GM10248 (cell line): ENCODE measurements around the gene MGAT4D.

ENCODE experiments used
- CTCF ChIA-PET: fragments of 300-600 bp; sonication (Branson Sonifier 250); formaldehyde crosslinking; extraction: SDS; loops from one replicate; lab custom pipeline; 2021; ENCODE audit warnings: antibody characterized with exemption; lab: Yijun Ruan, JAX
- POLR2A ChIA-PET: fragments of 350-650 bp; sonication (Branson Sonifier 250); formaldehyde crosslinking; extraction: SDS; loops from one replicate; lab custom pipeline; 2020; ENCODE audit warnings: antibody characterized with exemption; lab: Yijun Ruan, JAX
- DNase-seq: peaks from one replicate; pipeline ENCODE4 v3.0.0; 2012; ENCODE audit errors: extremely low spot score
- TF ChIP-seq, protein P1 (sequence below): IDR thresholded peaks from 2 replicates; pipeline ENCODE4 v1.5.1; 2012; ENCODE audit warnings: mild to moderate bottlenecking, low read depth; ENCODE audit errors: extremely low read depth, missing control alignments, control extremely low read depth

Gene MGAT4D

DNA sequence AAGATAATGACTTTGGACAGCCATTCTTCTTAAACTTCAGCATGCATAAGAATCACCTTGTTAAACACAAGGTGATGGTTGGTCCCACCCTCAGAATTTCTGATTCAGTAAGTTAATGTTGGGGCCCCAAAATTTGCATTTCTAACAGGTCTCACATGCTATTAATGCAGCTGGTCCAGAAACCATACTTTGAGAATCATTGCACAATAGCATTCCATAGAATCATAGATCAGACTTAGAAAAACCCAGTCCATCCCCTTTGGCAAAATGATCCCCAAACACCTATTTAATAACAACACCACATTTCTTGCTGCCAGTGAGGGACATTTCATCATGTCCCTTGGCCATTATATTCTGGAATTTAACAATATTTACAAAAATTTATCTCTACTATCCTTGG is 6.2 kb upstream of the MGAT4D start:
- ChIA-PET CTCF (interaction anchor here (2.1 kb wide), 1 partner anchor 20 kb away, joined by 7 read pairs; the partner anchor contains the start of gene ELMOD2), POLR2A (no interaction called here)
- TF ChIP-seq, protein P1, sequence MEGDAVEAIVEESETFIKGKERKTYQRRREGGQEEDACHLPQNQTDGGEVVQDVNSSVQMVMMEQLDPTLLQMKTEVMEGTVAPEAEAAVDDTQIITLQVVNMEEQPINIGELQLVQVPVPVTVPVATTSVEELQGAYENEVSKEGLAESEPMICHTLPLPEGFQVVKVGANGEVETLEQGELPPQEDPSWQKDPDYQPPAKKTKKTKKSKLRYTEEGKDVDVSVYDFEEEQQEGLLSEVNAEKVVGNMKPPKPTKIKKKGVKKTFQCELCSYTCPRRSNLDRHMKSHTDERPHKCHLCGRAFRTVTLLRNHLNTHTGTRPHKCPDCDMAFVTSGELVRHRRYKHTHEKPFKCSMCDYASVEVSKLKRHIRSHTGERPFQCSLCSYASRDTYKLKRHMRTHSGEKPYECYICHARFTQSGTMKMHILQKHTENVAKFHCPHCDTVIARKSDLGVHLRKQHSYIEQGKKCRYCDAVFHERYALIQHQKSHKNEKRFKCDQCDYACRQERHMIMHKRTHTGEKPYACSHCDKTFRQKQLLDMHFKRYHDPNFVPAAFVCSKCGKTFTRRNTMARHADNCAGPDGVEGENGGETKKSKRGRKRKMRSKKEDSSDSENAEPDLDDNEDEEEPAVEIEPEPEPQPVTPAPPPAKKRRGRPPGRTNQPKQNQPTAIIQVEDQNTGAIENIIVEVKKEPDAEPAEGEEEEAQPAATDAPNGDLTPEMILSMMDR: no peak
- DNase-seq: no peak

DNA sequence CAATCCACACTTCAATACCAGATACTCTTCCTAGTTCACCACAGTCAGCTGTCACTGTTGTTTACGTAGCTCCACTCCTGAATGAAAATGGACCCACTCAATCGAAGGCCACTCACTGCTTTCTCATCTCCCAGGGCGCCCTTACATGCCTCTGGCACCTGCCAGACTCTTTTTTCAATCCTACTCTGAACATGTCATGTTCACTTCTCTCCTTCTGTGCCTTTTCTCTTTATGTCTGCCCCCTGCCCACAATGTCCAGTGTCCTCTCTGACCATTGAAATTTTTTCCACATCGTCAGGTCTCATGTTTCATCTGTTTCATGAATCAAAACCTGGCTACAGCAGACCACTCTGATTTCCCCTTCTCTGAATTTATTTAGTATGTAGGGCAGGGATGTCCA is 1.3 kb upstream of the MGAT4D start:
- DNase-seq: no peak
- CTCF ChIA-PET: interaction anchor here (1.1 kb wide), 1 partner anchor 21 kb away, joined by 3 read pairs; no protein-coding TSS in a partner anchor
- POLR2A ChIA-PET: no interaction called here
- TF ChIP-seq, protein P1: no peak

DNA sequence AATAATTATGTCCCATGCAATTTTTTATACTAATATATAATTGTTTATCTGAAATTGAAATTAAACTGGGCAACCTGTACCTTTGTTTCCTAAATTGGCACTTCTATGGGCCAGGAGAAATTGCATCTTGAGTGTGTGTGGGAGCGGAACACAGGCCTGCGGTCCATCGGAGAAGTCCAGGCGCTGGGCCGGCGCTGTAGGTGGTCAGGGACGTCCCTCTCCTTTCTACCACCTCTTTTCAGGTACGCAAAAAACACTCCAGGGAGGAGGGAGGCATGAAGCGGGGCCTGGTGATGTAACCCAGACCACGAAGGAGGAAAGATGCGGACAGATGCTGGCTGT is 717 bp downstream of the MGAT4D start:
- ChIA-PET CTCF (no interaction called here), POLR2A (no interaction called here)
- no peak for DNase-seq
- TF ChIP-seq, protein P1: no peak

DNA sequence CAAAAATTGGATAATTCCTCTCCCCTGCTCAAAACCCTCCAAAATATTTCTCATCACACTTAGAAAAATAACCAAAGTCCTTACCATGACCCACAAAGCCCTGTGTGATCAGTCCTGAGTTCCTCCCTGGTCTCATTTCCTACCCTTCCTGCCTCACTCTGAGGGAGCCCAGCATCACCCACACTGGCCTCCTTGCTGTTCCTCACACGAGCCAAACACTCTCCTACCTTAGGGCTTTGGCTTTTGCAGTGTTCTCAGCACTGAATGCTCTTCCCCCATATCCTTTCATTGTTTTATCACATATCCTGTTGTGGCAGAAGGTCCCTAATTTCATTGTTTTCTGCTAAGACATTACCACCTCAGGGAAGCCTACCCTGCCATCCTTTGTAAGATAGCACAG is 12.2 kb downstream of the MGAT4D start:
- TF ChIP-seq, protein P1: no peak
- ChIA-PET POLR2A (no interaction called here), CTCF (no interaction called here)
- no peak for DNase-seq

DNA sequence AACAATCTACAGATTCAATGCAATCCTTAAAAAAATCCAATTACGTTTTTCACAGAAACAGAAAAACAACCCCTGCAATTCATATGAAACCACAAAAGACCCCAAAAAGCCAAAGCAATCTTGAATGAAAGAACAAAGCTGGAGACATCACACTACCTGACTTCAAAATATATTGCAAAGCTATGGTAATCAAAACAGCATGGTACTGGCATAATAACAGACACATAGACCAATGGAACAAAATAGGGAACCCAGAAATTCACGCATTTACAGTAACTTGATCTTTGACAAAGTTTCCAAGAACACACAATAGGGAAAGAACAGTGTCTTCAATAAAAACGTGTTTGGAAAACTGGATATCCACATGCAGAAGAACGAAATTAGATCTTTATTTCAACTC is 14.6 kb downstream of the MGAT4D start:
- ChIA-PET CTCF (no interaction called here), POLR2A (no interaction called here)
- TF ChIP-seq, protein P1: no peak
- DNase-seq: no peak

DNA sequence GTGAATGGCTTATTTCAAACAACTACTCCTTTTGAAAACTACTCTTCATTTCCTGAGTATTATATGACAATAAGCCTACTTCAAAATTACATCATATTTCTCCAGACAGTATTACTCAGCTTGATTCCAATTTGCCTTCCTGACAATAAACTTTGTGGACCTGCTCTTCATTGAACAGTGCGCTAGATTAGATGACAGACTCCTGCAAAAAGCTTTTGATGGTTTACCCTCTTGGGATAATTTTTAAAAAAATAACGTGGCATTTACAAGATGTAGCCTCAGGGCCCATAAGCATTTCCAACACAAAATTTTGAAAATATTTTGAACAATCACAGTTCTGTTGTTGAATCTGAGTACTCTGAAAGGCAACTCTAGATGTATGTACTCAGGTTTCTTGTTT is 25.9 kb downstream of the MGAT4D start:
- ChIA-PET POLR2A (no interaction called here), CTCF (no interaction called here)
- no peak for DNase-seq
- TF ChIP-seq, protein P1: no peak
